Stomach (tissue), 9 donors: ENCODE measurements around the gene NT5C2. TPM values are rescaled to one million over a fixed set of nuclear protein-coding genes. Genes with fewer than 3 reads are reported as not detected.

Experiments used
- DNase-seq, 2 donors: peaks; one replicate each; pipeline versions ENCODE4 v3.0.0 to v3.0.0-alpha.2; 2013 to 2019
- H3K27ac ChIP-seq, 5 donors: fragments of 200-600 bp in 4 of 5; sonication (generic) in 4 of 5; one replicate each; pipeline ENCODE4 v1.5.1; 2013 to 2019; ENCODE audit warnings: mild to moderate bottlenecking in 1 of 5, moderate library complexity in 1 of 5
- H3K27me3 ChIP-seq, 3 donors: fragments of 200-600 bp; sonication (generic); one replicate each; pipeline ENCODE4 v1.5.1; 2017 to 2019; ENCODE audit warnings: mixed run types in 1 of 3
- H3K36me3 ChIP-seq, 4 donors: fragments of 200-600 bp; sonication (generic); 1 replicate in 3 of 4; 2 replicates in 1 of 4; pipeline ENCODE4 v1.5.1; 2016 to 2019
- H3K4me1 ChIP-seq, 4 donors: fragments of 200-600 bp; sonication (generic); one replicate each; pipeline ENCODE4 v1.5.1; 2016 to 2019
- H3K4me3 ChIP-seq, 4 donors: fragments of 200-600 bp; sonication (generic) in 3 of 4; one replicate each; pipeline ENCODE4 v1.5.1; 2016 to 2019; ENCODE audit warnings: mild to moderate bottlenecking in 1 of 4
- H3K9me3 ChIP-seq, 4 donors: fragments of 200-600 bp; sonication (generic); one replicate each; pipeline ENCODE4 v1.5.1; 2016 to 2019
- EP300 ChIP-seq: sonication (generic); formaldehyde crosslinking; IDR thresholded peaks from one replicate; pipeline ENCODE4 v1.6.1; 2017; ENCODE audit warnings: antibody characterized with exemption
- POLR2A ChIP-seq, 4 donors: fragments of 450-650 bp; IDR thresholded peaks; one replicate each; pipeline ENCODE4 v1.6.1; 2016; ENCODE audit warnings: antibody characterized with exemption in 4 of 4, control low read depth in 2 of 4, mild to moderate bottlenecking in 1 of 4, moderate library complexity in 1 of 4
- POLR2AphosphoS5 ChIP-seq, 3 donors: sonication (generic); formaldehyde crosslinking; IDR thresholded peaks; one replicate each; pipeline ENCODE4 v1.6.1; 2016; ENCODE audit warnings: antibody characterized with exemption in 3 of 3
- WGBS, 5 donors: extraction: QIAGEN DNeasy Blood & Tissue Kit in 3 of 5; methylation state at CpG; one replicate each; pipeline versions ENCODE4 v1.1.5 to v1.1.7; 2013 to 2018; 5-methylcytosine and 5-hydroxymethylcytosine counted together
- intact Hi-C: fragments of 100-400 bp; cut with DNase I; formaldehyde crosslinking; loops from one replicate; pipeline ENCODE4 v1.15.1; 2023; ENCODE audit warnings: low total_unique reads
- polyA plus RNA-seq, 3 donors: library from polyadenylated mRNA; stranded (reverse); fragments of 200-250 nt; gene quantifications; one replicate each; pipeline ENCODE4 v1.2.3, GENCODE V29; 2013
- total RNA-seq, 5 donors: library from RNA; depleted of rRNA; stranded (reverse); fragments of >200 nt; gene quantifications; one replicate each; pipeline versions ENCODE4 v1.1.0 to v1.2.3, GENCODE V29; 2014 to 2016
- TF ChIP-seq, protein P1 (sequence below), 7 experiments: fragments of 450-650 bp in 4 of 7; fragments of 200-600 bp in 3 of 7; sonication (generic) in 3 of 7; IDR thresholded peaks; one replicate each; pipeline ENCODE4 v1.5.1; 2016 to 2019; ENCODE audit warnings: antibody characterized with exemption in 7 of 7, control low read depth in 2 of 7, mild to moderate bottlenecking in 1 of 7
- donor health status: healthy with polysubstance abuse.
- donor health status: Bipolar disorder and iron deficiency.
- donor health status: healthy.

NT5C2 gene
- total and polyA plus RNA-seq, 8 donors, result 20.0 to 176 (median 35.6) TPM

DNA sequence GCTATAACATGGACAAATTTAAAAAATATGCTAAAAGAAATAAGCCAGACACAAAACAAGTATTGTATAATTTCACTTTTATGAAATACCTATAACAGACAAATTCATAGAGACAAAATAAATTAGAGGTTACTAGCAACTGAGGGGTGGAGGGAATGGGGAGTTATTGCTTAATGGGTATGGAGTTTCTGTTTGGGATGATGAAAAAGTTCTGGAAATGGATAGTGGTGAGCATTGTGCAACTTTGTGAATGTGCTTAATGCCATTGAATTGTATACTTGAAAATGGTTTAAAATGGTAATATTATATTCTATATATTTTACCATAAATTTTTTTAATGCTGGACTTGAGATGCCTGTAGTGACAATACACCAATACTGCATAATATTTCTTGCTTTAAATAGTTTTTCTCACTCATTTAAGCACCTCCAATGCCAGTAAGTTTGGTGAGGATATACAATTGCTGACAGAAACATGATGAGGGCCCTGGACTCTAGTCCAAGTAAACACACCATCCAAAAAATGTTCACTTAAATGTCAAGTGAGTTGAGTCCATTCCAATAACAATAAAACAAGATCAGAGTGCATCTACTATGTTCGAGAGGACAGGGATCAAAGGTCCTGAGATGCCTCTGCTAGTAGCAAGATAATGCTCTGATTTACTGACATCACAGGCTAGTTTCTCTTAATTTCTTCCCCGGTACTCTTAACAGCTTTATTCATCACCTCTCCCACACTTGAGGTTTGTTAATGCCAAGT lies 71.9 kb downstream of the NT5C2 start:
- no peaks in the 10 kb centered on the region for H3K9me3 ChIP-seq
- H3K4me3 ChIP-seq, result no peak overlapping the region
- peaks cover 0 to 6% (median 1%) of the 10 kb centered on the region in 4 donors for H3K36me3 ChIP-seq
- H3K27me3 ChIP-seq, result no peaks in the 10 kb centered on the region
- intact Hi-C loops, result no loop called here
- no peak for DNase-seq
- TF ChIP-seq POLR2A (IDR thresholded peaks at IDR 0.05) (no peak), POLR2AphosphoS5 (IDR thresholded peaks at IDR 0.05) (no peak), EP300 (no peak)
- TF ChIP-seq, protein P1, sequence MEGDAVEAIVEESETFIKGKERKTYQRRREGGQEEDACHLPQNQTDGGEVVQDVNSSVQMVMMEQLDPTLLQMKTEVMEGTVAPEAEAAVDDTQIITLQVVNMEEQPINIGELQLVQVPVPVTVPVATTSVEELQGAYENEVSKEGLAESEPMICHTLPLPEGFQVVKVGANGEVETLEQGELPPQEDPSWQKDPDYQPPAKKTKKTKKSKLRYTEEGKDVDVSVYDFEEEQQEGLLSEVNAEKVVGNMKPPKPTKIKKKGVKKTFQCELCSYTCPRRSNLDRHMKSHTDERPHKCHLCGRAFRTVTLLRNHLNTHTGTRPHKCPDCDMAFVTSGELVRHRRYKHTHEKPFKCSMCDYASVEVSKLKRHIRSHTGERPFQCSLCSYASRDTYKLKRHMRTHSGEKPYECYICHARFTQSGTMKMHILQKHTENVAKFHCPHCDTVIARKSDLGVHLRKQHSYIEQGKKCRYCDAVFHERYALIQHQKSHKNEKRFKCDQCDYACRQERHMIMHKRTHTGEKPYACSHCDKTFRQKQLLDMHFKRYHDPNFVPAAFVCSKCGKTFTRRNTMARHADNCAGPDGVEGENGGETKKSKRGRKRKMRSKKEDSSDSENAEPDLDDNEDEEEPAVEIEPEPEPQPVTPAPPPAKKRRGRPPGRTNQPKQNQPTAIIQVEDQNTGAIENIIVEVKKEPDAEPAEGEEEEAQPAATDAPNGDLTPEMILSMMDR (IDR thresholded peaks at IDR 0.05), result no peak
- H3K27ac ChIP-seq, result peak overlapping the region in 3 of 5 donors; percentile 12 to 57 (median 47)
- H3K4me1 ChIP-seq, result peaks cover 11 to 74% (median 41%) of the 10 kb centered on the region in 4 donors
- WGBS, 5 donors, result 36 to 56% (median 45%) methylated on average over 2 of the region's 2 CpGs

DNA sequence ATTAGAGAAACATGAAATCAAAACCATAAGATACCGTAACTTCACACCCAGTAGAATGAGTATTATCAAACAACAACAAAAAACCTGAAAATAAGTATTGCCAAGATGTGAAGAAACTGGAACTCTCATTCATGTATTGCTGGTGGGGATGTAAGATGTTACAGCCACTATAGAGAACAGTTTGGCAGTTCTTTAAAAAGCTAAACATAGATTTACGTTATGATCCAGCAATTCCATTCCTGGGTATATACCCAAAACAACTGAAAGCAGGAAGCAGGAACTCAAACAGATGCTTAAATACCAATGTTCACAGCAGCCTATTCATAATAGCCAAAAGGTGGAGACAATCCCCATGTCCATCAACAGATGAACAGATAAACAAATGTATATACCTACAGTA lies 72.5 kb downstream of the NT5C2 start:
- WGBS, 5 donors, result 70 to 88% (median 81%) methylated on average over 2 of the region's 2 CpGs
- Histone ChIP-seq H3K4me1 (peaks cover 8 to 74% (median 40%) of the 10 kb centered on the region in 4 donors), H3K9me3 (no peaks in the 10 kb centered on the region), H3K4me3 (no peak overlapping the region), H3K36me3 (peaks cover 0 to 5% (median 0%) of the 10 kb centered on the region in 4 donors), H3K27ac (peak overlapping the region in 2 of 5 donors; percentile 47 to 57), H3K27me3 (no peaks in the 10 kb centered on the region)
- intact Hi-C loops, result no loop called here
- no peak for TF ChIP-seq POLR2AphosphoS5 (IDR thresholded peaks at IDR 0.05)
- no peak for TF ChIP-seq POLR2A (IDR thresholded peaks at IDR 0.05)
- TF ChIP-seq, protein P1 (IDR thresholded peaks at IDR 0.05), result no peak
- no peak for TF ChIP-seq EP300
- DNase-seq, result no peak

DNA sequence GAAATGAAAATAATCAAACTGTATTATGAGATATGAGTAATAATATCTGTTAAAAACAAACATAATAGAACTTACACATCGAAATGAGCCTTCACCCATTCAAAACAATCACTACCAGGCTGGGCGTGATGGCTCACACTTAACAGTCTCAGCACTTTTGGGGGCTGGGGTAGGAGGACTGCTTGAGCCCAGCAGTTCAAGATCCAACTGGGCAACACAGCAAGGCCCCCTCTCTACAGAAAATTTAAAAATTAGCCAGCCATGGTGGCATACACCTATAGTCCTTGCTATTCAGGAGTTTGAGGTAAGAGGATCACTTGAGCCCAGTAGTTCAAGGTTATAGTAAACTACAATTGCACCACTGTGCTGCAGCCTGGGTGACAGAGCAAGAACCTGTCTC lies 75.8 kb downstream of the NT5C2 start:
- H3K27me3 ChIP-seq, result no peaks in the 10 kb centered on the region
- 83 to 97% (median 91%) methylated on average over 2 of the region's 2 CpGs for WGBS, 5 donors
- H3K36me3 ChIP-seq, result no peaks in the 10 kb centered on the region
- DNase-seq, result no peak
- H3K9me3 ChIP-seq, result no peaks in the 10 kb centered on the region
- H3K4me3 ChIP-seq, result no peak overlapping the region
- no peak for TF ChIP-seq POLR2AphosphoS5 (IDR thresholded peaks at IDR 0.05)
- no peak for TF ChIP-seq POLR2A (IDR thresholded peaks at IDR 0.05)
- TF ChIP-seq, protein P1 (IDR thresholded peaks at IDR 0.05), result no peak
- TF ChIP-seq EP300, result no peak
- H3K27ac ChIP-seq, result no peak overlapping the region
- intact Hi-C loops, result no loop called here
- peaks cover 16 to 74% (median 35%) of the 10 kb centered on the region in 4 donors for H3K4me1 ChIP-seq

DNA sequence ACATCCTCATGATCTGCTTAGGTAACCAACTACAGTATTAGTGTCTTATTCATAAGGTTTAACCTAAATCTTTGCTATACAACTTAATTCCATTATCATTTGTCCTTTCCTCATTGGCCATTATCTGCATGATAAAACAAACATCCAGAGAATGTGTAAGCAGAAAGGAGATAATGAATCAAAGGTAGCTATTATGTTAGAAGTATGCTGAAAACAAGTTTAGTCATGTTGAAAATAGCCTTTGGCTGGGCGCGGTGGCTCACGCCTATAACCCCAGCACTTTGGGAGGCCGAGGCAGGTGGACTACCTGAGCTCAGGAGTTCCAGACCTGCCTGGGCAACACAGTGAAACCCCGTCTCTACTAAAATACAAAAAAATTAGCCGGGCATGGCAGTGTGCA lies 78.2 kb downstream of the NT5C2 start:
- intact Hi-C loops, result no loop called here
- Histone ChIP-seq H3K36me3 (no peaks in the 10 kb centered on the region), H3K9me3 (no peaks in the 10 kb centered on the region), H3K4me1 (peaks cover 21 to 76% (median 36%) of the 10 kb centered on the region in 4 donors), H3K27me3 (no peaks in the 10 kb centered on the region), H3K4me3 (no peak overlapping the region), H3K27ac (no peak overlapping the region)
- no peak for TF ChIP-seq EP300
- no peak for TF ChIP-seq POLR2AphosphoS5 (IDR thresholded peaks at IDR 0.05)
- no peak for TF ChIP-seq POLR2A (IDR thresholded peaks at IDR 0.05)
- TF ChIP-seq, protein P1 (IDR thresholded peaks at IDR 0.05), result no peak
- DNase-seq, result peak in 1 of 2 donors; percentile 34
- 45 to 75% (median 50%) methylated on average over 6 of the region's 6 CpGs for WGBS, 5 donors
